Measurements from ENCODE around the gene MSANTD2. TPM values are rescaled to one million over a fixed set of nuclear protein-coding genes. Genes with fewer than 3 reads are reported as not detected.

The MSANTD2 gene
- polyA plus RNA-seq, 3 donors from 2014 or later: 2.8 to 7.2 (median 5.7) TPM

- Mint-ChIP-seq H3K9me3 (peaks cover 0 to 1% (median 0%) of the 10 kb centered on the region in 6 donors), H3K36me3 (no peaks in the 10 kb centered on the region), H3K27me3 (ENCODE audit: low read depth in 3 of 3) (peaks cover 3 to 29% (median 17%) of the 10 kb centered on the region in 3 donors), H3K4me1 (peaks cover 8 to 14% of the 10 kb centered on the region in 2 donors), H3K4me3 (no peak overlapping the region), H3K27ac (no peak overlapping the region)
- no peak for DNase-seq
These were observed 34.4 kb upstream of the MSANTD2 start for GRCh38 chr11:124834526-124835180.

- no peak for DNase-seq
- Mint-ChIP-seq H3K27me3 (ENCODE audit: low read depth in 3 of 3) (peaks cover 3 to 17% (median 11%) of the 10 kb centered on the region in 3 donors), H3K4me3 (no peak overlapping the region), H3K4me1 (peaks cover 8 to 14% of the 10 kb centered on the region in 2 donors), H3K27ac (no peak overlapping the region), H3K9me3 (peaks cover 0 to 1% (median 0%) of the 10 kb centered on the region in 6 donors), H3K36me3 (no peaks in the 10 kb centered on the region)
These were observed 32.4 kb upstream of the MSANTD2 start for GRCh38 chr11:124832571-124832970.

- Mint-ChIP-seq H3K4me3 (no peak overlapping the region), H3K27ac (no peak overlapping the region), H3K36me3 (no peaks in the 10 kb centered on the region), H3K27me3 (ENCODE audit: low read depth in 3 of 3) (peaks cover 3 to 12% (median 6%) of the 10 kb centered on the region in 3 donors), H3K4me1 (peaks cover 5 to 10% of the 10 kb centered on the region in 2 donors), H3K9me3 (peaks cover 0 to 1% (median 0%) of the 10 kb centered on the region in 6 donors)
- no peak for DNase-seq
These were observed 31.7 kb upstream of the MSANTD2 start for GRCh38 chr11:124831897-124832296.

- Mint-ChIP-seq H3K36me3 (no peaks in the 10 kb centered on the region), H3K4me3 (no peak overlapping the region), H3K4me1 (no peaks in the 10 kb centered on the region), H3K27me3 (ENCODE audit: low read depth in 3 of 3) (peaks cover 3 to 6% (median 5%) of the 10 kb centered on the region in 3 donors), H3K9me3 (peaks cover 0 to 1% (median 0%) of the 10 kb centered on the region in 6 donors), H3K27ac (no peak overlapping the region)
- DNase-seq: no peak
These were observed 30.5 kb upstream of the MSANTD2 start for GRCh38 chr11:124830749-124831148.

- H3K4me3 Mint-ChIP-seq: no peak overlapping the region
- H3K4me1 Mint-ChIP-seq: no peaks in the 10 kb centered on the region
- peaks cover 0 to 1% (median 0%) of the 10 kb centered on the region in 6 donors for H3K9me3 Mint-ChIP-seq
- H3K27me3 Mint-ChIP-seq (ENCODE audit: low read depth in 3 of 3): peaks cover 2 to 6% (median 5%) of the 10 kb centered on the region in 3 donors
- H3K36me3 Mint-ChIP-seq: no peaks in the 10 kb centered on the region
- no peak for DNase-seq
- no peak overlapping the region for H3K27ac Mint-ChIP-seq
These were observed 29.8 kb upstream of the MSANTD2 start for GRCh38 chr11:124829986-124830385.

- no peaks in the 10 kb centered on the region for H3K9me3 Mint-ChIP-seq
- H3K4me3 Mint-ChIP-seq: no peak overlapping the region
- no peak for DNase-seq
- no peaks in the 10 kb centered on the region for H3K4me1 Mint-ChIP-seq
- peaks cover 0 to 12% (median 5%) of the 10 kb centered on the region in 3 donors for H3K27me3 Mint-ChIP-seq (ENCODE audit: low read depth in 3 of 3)
- H3K36me3 Mint-ChIP-seq: no peaks in the 10 kb centered on the region
- no peak overlapping the region for H3K27ac Mint-ChIP-seq
These were observed 25.7 kb upstream of the MSANTD2 start for GRCh38 chr11:124825876-124826275.

GRCh38 chr11:124823512-124824376 lies 23.5 kb upstream of the MSANTD2 start:
- Mint-ChIP-seq H3K9me3 (no peaks in the 10 kb centered on the region), H3K4me1 (no peaks in the 10 kb centered on the region), H3K4me3 (no peak overlapping the region), H3K36me3 (no peaks in the 10 kb centered on the region), H3K27me3 (ENCODE audit: low read depth in 3 of 3) (peaks cover 0 to 9% (median 7%) of the 10 kb centered on the region in 3 donors), H3K27ac (no peak overlapping the region)
- DNase-seq: no peak

- Mint-ChIP-seq H3K27ac (no peak overlapping the region), H3K4me1 (no peaks in the 10 kb centered on the region), H3K9me3 (no peaks in the 10 kb centered on the region), H3K27me3 (ENCODE audit: low read depth in 3 of 3) (peaks cover 0 to 13% (median 12%) of the 10 kb centered on the region in 3 donors), H3K4me3 (no peak overlapping the region), H3K36me3 (no peaks in the 10 kb centered on the region)
- DNase-seq: no peak
These were observed 22.0 kb upstream of the MSANTD2 start for GRCh38 chr11:124821995-124822730.

GRCh38 chr11:124817036-124817435 lies 16.8 kb upstream of the MSANTD2 start:
- H3K27ac Mint-ChIP-seq: no peak overlapping the region
- no peaks in the 10 kb centered on the region for H3K9me3 Mint-ChIP-seq
- DNase-seq: no peak
- H3K4me3 Mint-ChIP-seq: no peak overlapping the region
- no peaks in the 10 kb centered on the region for H3K36me3 Mint-ChIP-seq
- H3K4me1 Mint-ChIP-seq: no peaks in the 10 kb centered on the region
- peaks cover 0 to 17% (median 10%) of the 10 kb centered on the region in 3 donors for H3K27me3 Mint-ChIP-seq (ENCODE audit: low read depth in 3 of 3)

GRCh38 chr11:124814739-124815138 lies 14.5 kb upstream of the MSANTD2 start:
- Mint-ChIP-seq H3K27me3 (ENCODE audit: low read depth in 3 of 3) (peaks cover 0 to 10% (median 10%) of the 10 kb centered on the region in 3 donors), H3K27ac (no peak overlapping the region), H3K9me3 (no peaks in the 10 kb centered on the region), H3K36me3 (no peaks in the 10 kb centered on the region), H3K4me3 (no peak overlapping the region), H3K4me1 (no peaks in the 10 kb centered on the region)
- DNase-seq: no peak

GRCh38 chr11:124812876-124813275 lies 12.7 kb upstream of the MSANTD2 start:
- DNase-seq: no peak
- Mint-ChIP-seq H3K4me1 (no peaks in the 10 kb centered on the region), H3K27me3 (ENCODE audit: low read depth in 3 of 3) (peaks cover 0 to 8% (median 5%) of the 10 kb centered on the region in 3 donors), H3K9me3 (no peaks in the 10 kb centered on the region), H3K27ac (no peak overlapping the region), H3K4me3 (no peak overlapping the region), H3K36me3 (peaks cover 0 to 2% (median 0%) of the 10 kb centered on the region in 3 donors)

- H3K4me3 Mint-ChIP-seq: no peak overlapping the region
- peaks cover 0 to 8% (median 3%) of the 10 kb centered on the region in 3 donors for H3K27me3 Mint-ChIP-seq (ENCODE audit: low read depth in 3 of 3)
- H3K27ac Mint-ChIP-seq: no peak overlapping the region
- no peaks in the 10 kb centered on the region for H3K9me3 Mint-ChIP-seq
- peaks cover 0 to 8% (median 5%) of the 10 kb centered on the region in 3 donors for H3K36me3 Mint-ChIP-seq
- H3K4me1 Mint-ChIP-seq: no peaks in the 10 kb centered on the region
- no peak for DNase-seq
These were observed 11.4 kb upstream of the MSANTD2 start for GRCh38 chr11:124811399-124812125.

- no peaks in the 10 kb centered on the region for H3K4me1 Mint-ChIP-seq
- H3K27me3 Mint-ChIP-seq (ENCODE audit: low read depth in 3 of 3): peaks cover 0 to 2% (median 2%) of the 10 kb centered on the region in 3 donors
- DNase-seq: no peak
- H3K9me3 Mint-ChIP-seq: no peaks in the 10 kb centered on the region
- peaks cover 0 to 22% (median 15%) of the 10 kb centered on the region in 3 donors for H3K36me3 Mint-ChIP-seq
- H3K4me3 Mint-ChIP-seq: no peak overlapping the region
- no peak overlapping the region for H3K27ac Mint-ChIP-seq
These were observed 7.6 kb upstream of the MSANTD2 start for GRCh38 chr11:124807660-124808270.

All from immature natural killer cell (primary cell).